IPS-11a (cell line): Measurements from ENCODE around the gene HOXD1.

Source experiments
- H3K4me3 ChIP-seq: one replicate; pipeline ENCODE4 v1.5.1; 2013; ENCODE audit warnings: low read depth, low read length, control low read depth

Gene HOXD1

DNA sequence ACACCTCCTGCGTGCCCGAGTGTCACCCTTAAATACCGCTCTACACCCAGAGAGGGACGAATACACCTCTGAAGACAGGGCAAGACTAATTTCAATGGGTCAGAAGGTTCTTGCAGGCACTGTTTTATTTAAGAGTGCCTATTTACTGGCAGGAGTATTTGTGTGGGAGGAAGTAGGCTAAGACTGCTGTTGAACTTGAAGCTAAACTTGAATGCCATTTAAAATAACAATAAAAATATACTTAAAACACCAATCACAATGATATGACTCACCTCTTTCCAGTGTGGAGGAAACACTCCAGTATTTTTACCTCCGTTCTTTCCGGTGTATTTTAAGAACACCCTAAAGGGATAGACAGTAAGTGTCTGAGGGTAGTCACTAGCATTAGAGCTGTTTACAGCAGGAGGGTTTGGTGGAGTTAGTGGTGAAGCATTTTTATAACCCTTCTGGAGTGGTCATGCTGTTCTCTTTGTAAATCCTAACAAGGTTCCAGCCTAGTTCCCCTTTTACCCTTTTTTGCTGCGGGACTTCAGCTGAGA, 9.6 kb upstream of the HOXD1 start:
- no peak overlapping the region for H3K4me3 ChIP-seq

DNA sequence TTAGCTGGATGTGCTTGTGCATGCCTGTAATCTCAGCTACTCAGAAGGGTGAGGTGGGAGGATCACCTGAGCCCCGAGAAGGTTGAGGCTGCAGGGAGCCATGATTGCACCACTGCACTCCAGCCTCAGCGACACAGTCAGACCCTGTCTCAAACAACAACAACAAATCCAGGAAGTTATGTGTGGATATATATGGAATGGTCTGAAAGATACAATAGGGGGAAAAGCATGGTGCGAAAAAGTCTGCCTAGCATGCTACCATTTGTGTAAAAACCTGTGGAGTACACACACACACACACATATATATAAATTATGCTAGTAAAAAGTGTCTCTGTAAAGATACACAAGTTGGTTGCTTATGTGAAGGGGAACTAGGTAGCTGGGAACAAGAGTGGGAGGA, 6.9 kb upstream of the HOXD1 start:
- no peak overlapping the region for H3K4me3 ChIP-seq

DNA sequence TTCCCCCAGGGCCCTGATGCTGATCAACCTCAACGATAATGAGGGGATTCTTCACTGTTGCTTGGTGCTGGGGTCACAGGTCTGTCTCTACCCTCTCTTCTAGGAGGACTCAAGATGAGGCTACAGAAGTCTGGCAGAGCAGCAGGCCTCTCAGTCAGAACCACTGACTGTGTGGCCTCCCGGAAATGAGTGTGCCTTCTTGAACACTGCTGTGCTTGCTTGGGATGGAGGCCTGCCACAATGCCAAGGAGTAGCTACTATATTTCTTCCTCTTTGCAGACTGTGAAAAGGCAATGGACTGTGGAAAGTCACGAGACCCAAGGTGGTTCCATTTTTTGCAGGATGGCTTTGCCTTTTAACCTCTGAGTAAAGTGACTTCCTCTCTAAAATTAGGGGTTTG, 5.8 kb upstream of the HOXD1 start:
- H3K4me3 ChIP-seq: no peak overlapping the region

DNA sequence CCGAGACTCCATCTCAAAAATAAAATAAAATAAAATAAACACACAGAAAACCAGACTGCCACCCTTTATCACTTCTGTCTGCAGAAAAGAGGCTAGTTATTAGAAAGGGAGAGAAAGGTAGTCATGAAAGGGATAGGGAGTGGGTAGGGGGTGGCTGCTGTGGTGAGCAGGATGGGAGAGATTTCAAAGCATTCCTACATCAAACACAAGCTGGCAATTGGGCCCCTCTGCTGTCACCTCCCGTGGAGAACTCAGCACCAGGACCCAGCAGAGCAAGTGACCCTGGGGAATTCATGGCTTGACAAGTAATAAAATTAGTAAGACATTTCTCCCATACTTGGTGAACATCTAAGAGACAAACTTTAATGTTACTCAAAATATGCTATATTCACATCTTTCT, 3.7 kb upstream of the HOXD1 start:
- H3K4me3 ChIP-seq: no peak overlapping the region

DNA sequence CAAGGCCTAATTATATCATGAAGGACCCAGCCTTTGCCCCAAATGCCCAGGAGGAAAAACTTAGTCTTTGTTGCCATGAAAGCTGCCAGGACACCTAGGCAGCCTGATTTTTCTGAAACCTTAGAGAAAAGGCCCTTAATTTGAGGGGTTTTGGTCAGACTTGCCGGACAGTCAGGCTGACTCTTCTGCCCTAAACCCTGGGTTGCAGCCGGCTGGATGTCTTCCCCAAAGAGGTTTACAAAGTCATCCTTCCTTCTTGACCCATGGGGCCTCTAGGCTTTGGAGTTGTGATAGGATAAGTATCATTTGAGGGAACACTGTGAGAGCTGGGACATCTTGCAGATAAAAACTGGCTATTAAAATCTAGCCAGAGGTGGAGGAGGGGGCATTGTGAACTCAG, 2.4 kb upstream of the HOXD1 start:
- H3K4me3 ChIP-seq: no peak overlapping the region

DNA sequence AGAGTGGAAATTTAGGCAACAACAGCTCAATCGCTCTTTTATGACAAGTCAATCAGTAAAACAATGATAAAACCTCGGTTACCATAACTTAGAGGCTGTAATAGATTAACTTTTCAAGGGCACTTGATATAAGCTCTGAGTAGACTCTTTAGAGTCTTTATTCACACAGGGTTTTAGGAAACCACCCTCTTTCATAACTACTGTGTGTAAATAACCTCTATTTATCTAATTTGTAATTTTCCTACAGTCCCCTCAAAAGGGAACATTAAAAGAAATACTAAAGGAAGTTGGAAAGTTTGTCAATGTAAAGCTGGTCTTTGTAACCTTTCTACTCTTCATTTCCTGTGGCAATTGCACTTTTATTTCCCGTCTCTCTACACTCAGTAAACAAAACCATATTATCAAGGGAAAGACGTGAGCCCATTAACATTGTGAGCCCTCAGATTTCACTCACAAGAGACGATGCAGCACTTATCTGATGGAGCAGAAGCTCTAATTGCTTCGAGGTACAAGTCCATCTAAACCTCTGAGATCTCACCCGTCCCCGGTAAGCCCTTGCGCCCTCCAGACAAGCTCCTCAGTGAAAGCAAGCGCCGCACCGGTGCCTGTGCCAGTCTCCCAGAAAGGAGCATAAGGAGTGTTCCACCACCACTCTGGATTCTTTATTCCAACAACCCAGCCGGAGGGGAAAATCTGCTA, 1.1 kb upstream of the HOXD1 start:
- H3K4me3 ChIP-seq: no peak overlapping the region

DNA sequence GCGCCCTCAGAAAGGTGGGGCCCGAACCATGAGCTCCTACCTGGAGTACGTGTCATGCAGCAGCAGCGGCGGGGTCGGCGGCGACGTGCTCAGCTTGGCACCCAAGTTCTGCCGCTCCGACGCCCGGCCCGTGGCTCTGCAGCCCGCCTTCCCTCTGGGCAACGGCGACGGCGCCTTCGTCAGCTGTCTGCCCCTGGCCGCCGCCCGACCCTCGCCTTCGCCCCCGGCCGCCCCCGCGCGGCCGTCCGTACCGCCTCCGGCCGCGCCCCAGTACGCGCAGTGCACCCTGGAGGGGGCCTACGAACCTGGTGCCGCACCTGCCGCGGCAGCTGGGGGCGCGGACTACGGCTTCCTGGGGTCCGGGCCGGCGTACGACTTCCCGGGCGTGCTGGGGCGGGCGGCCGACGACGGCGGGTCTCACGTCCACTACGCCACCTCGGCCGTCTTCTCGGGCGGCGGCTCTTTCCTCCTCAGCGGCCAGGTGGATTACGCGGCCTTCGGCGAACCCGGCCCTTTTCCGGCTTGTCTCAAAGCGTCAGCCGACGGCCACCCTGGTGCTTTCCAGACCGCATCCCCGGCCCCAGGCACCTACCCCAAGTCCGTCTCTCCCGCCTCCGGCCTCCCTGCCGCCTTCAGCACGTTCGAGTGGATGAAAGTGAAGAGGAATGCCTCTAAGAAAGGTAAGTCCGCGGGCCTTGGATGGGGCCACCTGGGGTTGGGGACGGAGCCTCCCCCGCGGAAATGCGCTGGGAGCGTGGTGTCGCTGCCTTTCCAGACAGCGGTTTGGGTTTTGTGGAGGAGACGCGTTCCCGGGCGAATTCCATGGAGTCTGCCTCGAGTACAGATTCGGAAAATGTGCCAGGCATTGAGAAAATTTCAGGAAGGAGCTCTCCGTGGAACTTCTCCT, 559 bp downstream of the HOXD1 start:
- peak overlapping the region; percentile 14 for H3K4me3 ChIP-seq

DNA sequence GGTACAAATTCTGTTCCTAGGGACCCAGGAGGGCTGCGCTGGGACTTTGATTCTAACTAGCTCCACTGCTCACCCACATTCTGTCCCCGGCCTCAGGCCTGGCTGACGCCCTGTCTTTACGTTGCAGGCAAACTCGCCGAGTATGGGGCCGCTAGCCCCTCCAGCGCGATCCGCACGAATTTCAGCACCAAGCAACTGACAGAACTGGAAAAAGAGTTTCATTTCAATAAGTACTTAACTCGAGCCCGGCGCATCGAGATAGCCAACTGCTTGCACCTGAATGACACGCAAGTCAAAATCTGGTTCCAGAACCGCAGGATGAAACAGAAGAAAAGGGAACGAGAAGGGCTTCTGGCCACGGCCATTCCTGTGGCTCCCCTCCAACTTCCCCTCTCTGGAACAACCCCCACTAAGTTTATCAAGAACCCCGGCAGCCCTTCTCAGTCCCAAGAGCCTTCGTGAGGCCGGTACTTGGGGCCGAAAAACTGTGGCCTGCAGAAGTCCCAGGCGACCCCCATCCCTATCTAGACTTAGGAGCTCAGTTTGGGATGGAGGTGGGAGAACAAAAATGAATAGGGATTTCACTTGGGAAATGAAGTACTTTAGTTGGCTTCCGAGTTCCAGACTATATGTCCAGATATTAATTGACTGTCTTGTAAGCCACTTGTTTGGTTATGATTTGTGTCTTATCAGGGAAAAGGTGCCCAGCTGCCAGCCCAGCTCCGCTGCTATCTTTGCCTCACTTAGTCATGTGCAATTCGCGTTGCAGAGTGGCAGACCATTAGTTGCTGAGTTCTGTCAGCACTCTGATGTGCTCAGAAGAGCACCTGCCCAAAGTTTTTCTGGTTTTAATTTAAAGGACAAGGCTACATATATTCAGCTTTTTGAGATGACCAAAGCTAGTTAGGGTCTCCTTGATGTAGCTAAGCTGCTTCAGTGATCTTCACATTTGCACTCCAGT, 1.5 kb downstream of the HOXD1 start:
- no peak overlapping the region for H3K4me3 ChIP-seq

DNA sequence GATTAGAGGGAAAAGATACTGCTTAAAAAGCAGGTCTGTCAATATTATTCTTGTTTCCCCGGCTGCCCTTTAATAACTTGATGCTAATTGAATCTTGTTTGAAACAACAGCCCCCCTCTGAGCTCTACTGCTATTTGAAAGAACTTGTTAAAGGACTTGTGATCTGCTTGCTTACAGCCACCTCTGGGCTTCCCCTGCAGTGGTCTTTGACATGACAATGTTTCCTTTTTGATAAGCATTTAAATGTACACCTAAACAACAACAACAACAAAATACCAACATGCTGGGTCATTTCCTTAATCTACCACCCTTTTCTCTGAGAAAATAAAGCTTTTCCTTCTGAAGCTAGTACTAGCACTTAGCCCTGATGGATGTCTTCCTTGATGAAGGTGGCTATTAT, 3.9 kb downstream of the HOXD1 start:
- no peak overlapping the region for H3K4me3 ChIP-seq

DNA sequence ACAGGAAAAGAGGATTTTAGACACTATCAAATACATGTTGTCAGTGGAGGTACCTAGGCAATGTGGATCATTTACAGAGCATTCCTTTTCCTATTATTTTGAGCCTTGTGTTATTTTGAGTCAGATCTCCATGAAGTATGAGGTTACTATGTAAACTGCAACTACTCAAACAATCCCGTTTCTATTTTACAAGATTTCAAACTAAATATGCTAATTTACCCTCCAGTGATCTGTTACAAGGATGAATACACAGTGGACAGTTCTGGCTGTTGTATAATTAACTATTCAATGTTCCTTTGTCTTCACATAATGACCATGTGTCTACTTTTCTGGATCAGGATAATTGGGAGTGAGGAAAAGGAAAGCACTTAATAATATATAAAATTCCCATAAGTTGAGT, 4.6 kb downstream of the HOXD1 start:
- no peak overlapping the region for H3K4me3 ChIP-seq

DNA sequence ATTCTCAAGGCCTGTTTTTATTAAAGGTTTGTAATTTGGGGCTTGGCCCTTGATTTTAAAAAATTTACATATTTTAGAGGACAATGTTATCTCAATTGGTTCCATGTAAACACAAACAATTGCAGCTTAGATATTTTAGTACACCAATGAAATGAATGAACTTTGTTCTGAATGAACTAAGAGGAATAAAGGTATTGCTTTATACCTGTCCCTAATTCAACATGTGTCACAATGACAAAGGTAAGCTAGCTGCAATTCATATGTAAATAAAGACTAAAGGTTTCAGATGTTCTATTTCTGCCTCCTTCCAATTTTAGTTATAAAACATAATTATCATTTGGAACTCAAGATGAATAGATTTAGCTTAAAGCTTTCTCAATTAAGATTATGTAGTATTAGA, 11.4 kb downstream of the HOXD1 start:
- H3K4me3 ChIP-seq: no peak overlapping the region

DNA sequence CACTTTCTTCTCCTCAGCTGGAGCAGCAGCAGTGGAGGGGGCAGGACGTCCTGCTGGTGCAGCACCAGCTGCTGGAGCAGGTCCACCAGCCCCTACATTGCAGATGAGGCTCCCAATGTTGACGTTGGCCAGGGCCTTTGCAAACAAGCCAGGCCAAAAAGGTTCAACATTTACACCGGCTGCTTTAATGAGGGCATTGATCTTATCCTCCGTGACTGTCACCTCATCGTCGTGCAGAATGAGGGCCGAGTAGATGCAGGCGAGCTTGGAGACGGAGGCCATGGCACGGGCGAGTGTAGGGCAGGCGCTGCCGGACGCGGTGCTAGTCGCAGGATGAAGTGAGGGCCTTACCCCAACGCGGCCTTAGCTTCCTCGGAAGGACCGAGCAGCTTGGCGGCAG, 12.5 kb downstream of the HOXD1 start:
- H3K4me3 ChIP-seq: no peak overlapping the region

DNA sequence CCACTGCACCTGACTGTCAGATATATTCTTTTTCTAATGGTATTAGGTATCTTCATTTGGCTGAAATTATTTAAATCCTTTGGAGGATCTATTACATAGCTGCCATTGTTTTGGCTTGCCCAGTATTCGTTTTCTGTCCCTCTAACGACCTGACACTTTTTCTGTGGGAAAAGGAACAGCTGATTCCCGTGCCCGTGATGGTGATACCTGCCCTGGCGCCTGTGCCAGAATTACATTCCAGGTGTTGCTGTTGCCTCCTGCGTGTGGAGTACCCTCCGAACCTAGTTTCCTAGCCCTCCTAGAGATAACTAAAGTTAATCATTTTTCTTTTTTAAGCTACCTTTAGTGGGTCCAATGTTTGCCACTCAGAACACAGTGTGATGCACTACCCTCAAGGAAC, 14.0 kb downstream of the HOXD1 start:
- no peak overlapping the region for H3K4me3 ChIP-seq

DNA sequence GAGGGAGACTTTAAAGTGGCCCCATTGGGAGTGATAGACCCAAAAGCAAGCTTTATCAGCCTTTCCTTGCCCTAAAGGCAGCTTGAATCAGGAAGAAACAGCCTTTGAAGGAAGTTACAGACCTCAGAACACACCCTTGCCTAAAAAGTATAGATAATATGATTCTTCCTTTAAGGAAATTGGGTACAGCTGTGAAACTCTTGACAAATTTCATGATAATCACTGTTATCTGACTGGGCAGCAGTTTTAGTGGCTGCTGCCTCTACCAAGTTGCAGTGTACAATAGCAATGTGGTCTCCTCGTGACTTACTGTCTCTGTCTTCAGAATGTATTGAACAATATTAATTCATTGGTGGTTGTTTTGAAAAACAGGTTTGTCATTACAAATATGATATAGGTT, 16.7 kb downstream of the HOXD1 start:
- no peak overlapping the region for H3K4me3 ChIP-seq

DNA sequence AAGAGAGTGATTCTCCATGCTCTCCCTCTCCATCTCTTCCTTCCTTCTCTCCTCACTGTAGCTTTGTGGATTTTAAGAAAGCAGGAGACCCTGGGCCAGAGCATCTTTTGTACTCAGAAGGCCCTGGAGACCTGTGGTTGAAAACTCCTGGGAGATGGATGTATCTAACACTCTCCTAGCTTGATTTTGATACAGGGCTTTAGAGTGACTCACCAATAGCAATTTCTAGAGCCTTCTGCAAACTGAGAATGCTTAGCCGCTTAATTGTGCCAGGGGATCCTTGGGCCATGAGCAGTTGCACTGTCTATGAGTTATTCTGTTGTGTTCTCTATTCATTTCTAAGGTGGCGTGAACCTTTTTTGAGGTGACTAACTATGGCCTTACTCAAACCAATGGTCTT, 17.7 kb downstream of the HOXD1 start:
- H3K4me3 ChIP-seq: no peak overlapping the region

DNA sequence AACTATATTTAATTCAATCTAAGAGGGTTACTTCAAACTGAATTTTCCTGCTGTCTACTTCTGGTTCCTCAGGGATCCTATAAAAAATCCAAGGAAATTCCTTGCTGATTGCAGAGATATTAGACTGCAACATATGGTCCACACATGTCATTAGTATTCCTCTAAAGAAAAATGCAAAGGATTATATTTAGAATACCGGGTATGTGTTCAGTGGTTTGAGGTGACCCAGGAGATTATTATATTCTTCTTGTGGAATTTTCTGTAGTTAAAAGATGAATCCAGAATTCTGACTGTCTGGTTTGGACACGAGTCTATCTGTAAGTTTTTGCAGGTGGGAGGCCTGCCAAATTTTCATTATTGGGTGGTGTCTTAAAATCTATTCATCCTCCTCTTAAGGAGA, 18.2 kb downstream of the HOXD1 start:
- no peak overlapping the region for H3K4me3 ChIP-seq

DNA sequence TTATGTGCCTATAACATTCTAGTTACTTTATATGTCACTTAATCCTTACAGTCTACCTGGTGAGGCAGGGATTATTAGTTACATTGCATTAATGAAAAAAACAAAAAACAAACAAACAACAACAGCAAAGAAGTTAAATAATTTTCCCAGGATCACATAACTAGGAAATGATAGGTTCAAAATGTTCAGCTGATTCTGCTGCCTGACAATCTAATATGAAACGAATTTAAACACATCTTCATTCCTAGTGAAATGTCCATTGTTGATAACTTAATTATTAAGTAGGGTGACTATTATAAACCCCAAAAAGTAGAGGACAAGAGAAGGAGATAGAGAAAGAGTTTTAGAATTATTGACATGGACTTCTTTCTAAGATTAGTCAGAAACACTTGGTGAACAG, 22.6 kb downstream of the HOXD1 start:
- H3K4me3 ChIP-seq: no peak overlapping the region

DNA sequence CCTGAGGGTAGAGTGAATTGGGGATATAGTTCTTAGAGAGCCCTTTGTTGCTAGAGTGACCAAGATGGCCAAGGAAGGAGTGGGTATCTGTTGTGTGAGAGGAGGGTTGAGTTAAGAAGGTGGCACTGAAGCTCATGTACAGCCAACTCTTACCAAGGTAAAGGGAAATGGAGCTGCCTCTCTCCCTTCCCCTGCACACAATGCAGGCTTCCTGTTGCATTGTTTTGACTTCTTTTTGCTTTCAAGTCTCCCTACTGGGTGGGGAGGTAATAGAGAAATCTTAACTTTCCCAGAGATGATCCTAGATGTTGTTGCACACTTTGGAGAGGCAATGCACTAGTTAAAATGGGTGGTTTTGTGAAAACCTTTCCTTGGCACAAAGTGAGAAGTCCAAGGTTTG, 23.8 kb downstream of the HOXD1 start:
- H3K4me3 ChIP-seq: no peak overlapping the region

DNA sequence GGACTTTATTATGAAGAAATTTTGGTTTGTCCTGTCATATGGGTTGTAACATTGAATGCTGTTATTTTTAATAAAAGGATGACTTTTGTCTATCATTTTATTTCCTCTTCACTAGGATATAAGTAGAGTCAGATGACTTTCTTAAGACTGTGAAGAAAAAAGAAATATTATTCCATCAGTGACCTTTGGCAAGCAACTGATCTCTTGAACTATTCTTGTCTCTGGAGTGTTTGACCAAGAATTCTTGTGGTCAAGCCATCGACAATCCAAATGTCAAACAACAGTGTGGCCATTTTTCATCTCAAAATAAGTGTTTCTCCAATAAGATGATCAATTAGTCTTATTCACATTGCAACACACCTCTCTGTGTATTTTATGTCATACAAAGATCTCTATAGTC, 24.9 kb downstream of the HOXD1 start:
- no peak overlapping the region for H3K4me3 ChIP-seq

DNA sequence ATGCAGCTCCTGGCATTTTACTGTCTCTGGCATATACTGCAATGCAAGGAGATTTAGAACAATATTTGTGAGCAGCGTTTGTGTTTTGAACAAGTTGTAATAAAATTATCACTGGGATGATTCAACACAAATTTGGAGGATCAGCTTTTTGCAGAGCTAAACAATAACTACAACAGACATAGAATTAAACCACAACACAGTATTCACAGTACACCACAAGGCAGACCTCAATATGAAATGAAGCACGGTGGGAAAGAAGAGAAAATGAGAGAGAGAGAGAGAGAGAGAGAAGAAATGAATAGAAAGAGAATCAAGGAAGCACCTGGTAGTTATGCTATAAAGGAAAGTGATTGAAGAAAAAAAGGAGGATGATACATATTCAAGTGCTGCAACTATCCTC, 39.4 kb downstream of the HOXD1 start:
- H3K4me3 ChIP-seq: no peak overlapping the region

DNA sequence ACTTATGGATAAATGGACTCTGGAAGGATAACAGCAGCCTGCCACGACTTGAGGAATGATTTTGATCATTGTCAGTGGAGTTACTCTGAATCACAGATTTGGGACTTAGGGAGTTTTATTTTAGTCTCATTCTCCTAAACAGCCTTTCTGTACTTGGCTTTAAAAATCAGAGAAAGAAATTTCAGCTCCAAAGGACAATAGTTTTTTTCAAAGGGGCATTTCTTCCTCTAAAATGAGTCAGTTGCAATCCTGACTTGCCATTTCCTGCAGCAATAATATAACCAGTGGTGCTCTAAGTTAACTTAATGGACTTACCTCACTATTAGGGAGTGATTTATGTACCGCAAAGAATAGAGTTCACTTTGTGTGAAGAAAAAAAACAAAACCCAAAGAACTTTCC, 45.7 kb downstream of the HOXD1 start:
- no peak overlapping the region for H3K4me3 ChIP-seq
